Fibroblast of skin of right quadriceps (primary cell): ENCODE results near the gene FGF22.
"Not testable (repeated sequence)": the region's sequence is repeated elsewhere in the genome, so short reads cannot be mapped to it uniquely, and the experiment has no call there.

Experiments used
- DNase-seq: peaks from one replicate; pipeline ENCODE4 v3.0.0-alpha.2; 2013

Gene FGF22

GRCh38 chr19:607301-608154 lies 32.2 kb upstream of the FGF22 start:
- DNase-seq, result no peak

GRCh38 chr19:608155-609003 lies 31.3 kb upstream of the FGF22 start:
- DNase-seq, result no peak

- no peak for DNase-seq
These were observed 30.7 kb upstream of the FGF22 start for GRCh38 chr19:609004-609346.

- DNase-seq, result no peak
These were observed 29.4 kb upstream of the FGF22 start for GRCh38 chr19:610071-610800.

- DNase-seq, result peak; percentile 87
These were observed 28.7 kb upstream of the FGF22 start for GRCh38 chr19:610801-611480.

- DNase-seq, result peak; percentile 99
These were observed 28.2 kb upstream of the FGF22 start for GRCh38 chr19:611481-611868.

GRCh38 chr19:612941-613340 lies 26.7 kb upstream of the FGF22 start:
- DNase-seq, result no peak

- no peak for DNase-seq
These were observed 25.7 kb upstream of the FGF22 start for GRCh38 chr19:613732-614567.

- DNase-seq, result no peak
These were observed 24.1 kb upstream of the FGF22 start for GRCh38 chr19:615619-616018.

GRCh38 chr19:616062-616700 lies 23.5 kb upstream of the FGF22 start:
- DNase-seq, result no peak

GRCh38 chr19:616747-617526 lies 22.7 kb upstream of the FGF22 start:
- no peak for DNase-seq

- no peak for DNase-seq
These were observed 22.0 kb upstream of the FGF22 start for GRCh38 chr19:617551-618246.

GRCh38 chr19:618247-618619 lies 21.4 kb upstream of the FGF22 start:
- no peak for DNase-seq

- no peak for DNase-seq
These were observed 20.9 kb upstream of the FGF22 start for GRCh38 chr19:618674-619285.

GRCh38 chr19:619286-620002 lies 20.2 kb upstream of the FGF22 start:
- no peak for DNase-seq

- no peak for DNase-seq
These were observed 19.4 kb upstream of the FGF22 start for GRCh38 chr19:620166-620862.

GRCh38 chr19:621191-621590 lies 18.5 kb upstream of the FGF22 start:
- DNase-seq, result not testable (repeated sequence)

- no peak for DNase-seq
These were observed 17.9 kb upstream of the FGF22 start for GRCh38 chr19:621819-622218.
